HG02970 (cell line): ENCODE measurements around the gene OR14A16.

Source experiments
- ATAC-seq: cut with Tn5 transposase; IDR thresholded peaks from one replicate; pipeline ENCODE4 v1.9.1; 2021; ENCODE audit warnings: mild to moderate bottlenecking, moderate library complexity, moderate number of reproducible peaks; ENCODE audit not compliant: unreplicated experiment, low FRiP score

OR14A16 gene

GRCh38 chr1:247797518-247797917 lies 26.4 kb downstream of the OR14A16 start:
- ATAC-seq = no peak

GRCh38 chr1:247769603-247770002 lies 54.3 kb downstream of the OR14A16 start:
- ATAC-seq = no peak
